Neural progenitor cell (in vitro differentiated cells): ENCODE data around the gene PDE6A. TPM values are rescaled to one million over a fixed set of nuclear protein-coding genes. Genes with fewer than 3 reads are reported as not detected.

Experiments
- DNase-seq: peaks from one replicate; pipeline ENCODE4 v3.0.0-alpha.2; 2016; ENCODE audit warnings: low spot score
- H2AFZ ChIP-seq: fragments of 200-600 bp; sonication (generic); replicated peaks from 2 replicates; pipeline ENCODE4 v1.6.1; 2016; ENCODE audit warnings: antibody characterized with exemption
- H3F3A ChIP-seq: fragments of 200-600 bp; sonication (generic); 2 replicates; pipeline ENCODE4 v1.6.1; 2016; ENCODE audit warnings: antibody characterized with exemption, low read depth
- H3K27ac ChIP-seq: fragments of 200-600 bp; sonication (generic); 2 replicates; pipeline ENCODE4 v1.5.1; 2016; ENCODE audit warnings: mild to moderate bottlenecking
- H3K27me3 ChIP-seq: fragments of 200-600 bp; sonication (generic); 2 replicates; pipeline ENCODE4 v1.6.1; 2016; ENCODE audit warnings: mild to moderate bottlenecking, moderate library complexity
- H3K36me3 ChIP-seq: fragments of 200-600 bp; sonication (generic); 2 replicates; pipeline ENCODE4 v1.5.1; 2016
- H3K4me1 ChIP-seq: fragments of 200-600 bp; sonication (generic); 2 replicates; pipeline ENCODE4 v1.6.1; 2016; ENCODE audit warnings: mixed run types
- H3K4me2 ChIP-seq: fragments of 200-600 bp; sonication (generic); 2 replicates; pipeline ENCODE4 v1.6.1; 2016
- H3K4me3 ChIP-seq: fragments of 200-600 bp; sonication (generic); 2 replicates; pipeline ENCODE4 v1.5.1; 2016
- H3K79me2 ChIP-seq: fragments of 200-600 bp; sonication (generic); 2 replicates; pipeline ENCODE4 v1.6.1; 2016; ENCODE audit warnings: low read depth
- H3K9ac ChIP-seq: fragments of 200-600 bp; sonication (generic); 2 replicates; pipeline ENCODE4 v1.6.1; 2016
- H3K9me3 ChIP-seq: fragments of 200-600 bp; sonication (generic); 2 replicates; pipeline ENCODE4 v1.5.1; 2016; ENCODE audit warnings: low read depth
- H4K20me1 ChIP-seq: fragments of 200-600 bp; sonication (generic); 2 replicates; pipeline ENCODE4 v1.6.1; 2016; ENCODE audit warnings: low read depth
- H3K27ac Mint-ChIP-seq: 3 replicates; pipeline ENCODE4 v1.8.0; 2021; ENCODE audit warnings: mixed read lengths
- H3K27me3 Mint-ChIP-seq: 2 replicates; pipeline ENCODE4 v1.8.0; 2022; ENCODE audit warnings: low read depth, mild to moderate bottlenecking, inconsistent platforms, moderate library complexity, mixed read lengths; ENCODE audit not compliant: insufficient read depth
- H3K36me3 Mint-ChIP-seq: 3 replicates; pipeline ENCODE4 v1.8.0; 2021; ENCODE audit warnings: mixed read lengths
- H3K4me1 Mint-ChIP-seq: 3 replicates; pipeline ENCODE4 v1.8.0; 2021; ENCODE audit warnings: mixed read lengths
- H3K4me3 Mint-ChIP-seq: 3 replicates; pipeline ENCODE4 v1.8.0; 2021; ENCODE audit warnings: mild to moderate bottlenecking, moderate library complexity, mixed read lengths
- H3K9me3 Mint-ChIP-seq: 3 replicates; pipeline ENCODE4 v1.8.0; 2020; ENCODE audit warnings: mixed read lengths
- CTCF ChIP-seq: fragments of 200-600 bp; sonication (generic); IDR thresholded peaks from 2 replicates; pipeline ENCODE4 v1.5.1; 2017; ENCODE audit warnings: antibody characterized with exemption, mild to moderate bottlenecking
- EZH2 ChIP-seq: fragments of 200-600 bp; sonication (generic); IDR thresholded peaks from 2 replicates; pipeline ENCODE4 v1.6.1; 2017; ENCODE audit warnings: antibody characterized with exemption, mild to moderate bottlenecking, moderate library complexity
- EZH2phosphoT487 ChIP-seq: fragments of 200-600 bp; sonication (generic); IDR thresholded peaks from 2 replicates; pipeline ENCODE4 v1.6.1; 2017; ENCODE audit warnings: antibody characterized with exemption
- total RNA-seq: library from RNA; depleted of rRNA; stranded (reverse); fragments of >200 nt; gene quantifications from 2 replicates; pipeline ENCODE4 v1.2.3, GENCODE V29; 2015; ENCODE audit warnings: low replicate concordance

The PDE6A gene
- total RNA-seq, 1 donor from 2014 or later, result not detected

- Histone ChIP-seq H3K27me3 (no peaks in the 10 kb centered on the region), H3K36me3 (no peaks in the 10 kb centered on the region), H3K9me3 (no peaks in the 10 kb centered on the region), H3K27ac (no peak overlapping the region), H3K9ac (no peak overlapping the region), H3F3A (no peaks in the 10 kb centered on the region), H3K4me1 (no peaks in the 10 kb centered on the region), H3K79me2 (no peaks in the 10 kb centered on the region), H2AFZ (no peak overlapping the region), H3K4me2 (no peak overlapping the region), H4K20me1 (no peaks in the 10 kb centered on the region), H3K4me3 (no peak overlapping the region)
- TF ChIP-seq CTCF (no peak), EZH2 (no peak), EZH2phosphoT487 (no peak)
- no peak overlapping the region for H3K4me3 Mint-ChIP-seq
- peaks cover 4% of the 10 kb centered on the region for H3K27me3 Mint-ChIP-seq
- no peak for DNase-seq
- no peaks in the 10 kb centered on the region for H3K9me3 Mint-ChIP-seq
- H3K27ac Mint-ChIP-seq, result no peak overlapping the region
- H3K36me3 Mint-ChIP-seq, result no peaks in the 10 kb centered on the region
- peaks cover 7% of the 10 kb centered on the region for H3K4me1 Mint-ChIP-seq
Measured at GRCh38 chr5:149888280-149888679, 56.3 kb downstream of the PDE6A start.

- Histone ChIP-seq H3K4me2 (no peak overlapping the region), H3K9me3 (no peaks in the 10 kb centered on the region), H3K4me3 (no peak overlapping the region), H3K4me1 (no peaks in the 10 kb centered on the region), H2AFZ (no peak overlapping the region), H3K27ac (no peak overlapping the region), H3K9ac (no peak overlapping the region), H4K20me1 (no peaks in the 10 kb centered on the region), H3K79me2 (no peaks in the 10 kb centered on the region), H3K36me3 (no peaks in the 10 kb centered on the region), H3F3A (no peaks in the 10 kb centered on the region), H3K27me3 (no peaks in the 10 kb centered on the region)
- Mint-ChIP-seq H3K27me3 (peaks cover 4% of the 10 kb centered on the region), H3K36me3 (no peaks in the 10 kb centered on the region), H3K4me3 (no peak overlapping the region), H3K9me3 (no peaks in the 10 kb centered on the region), H3K4me1 (peaks cover 7% of the 10 kb centered on the region), H3K27ac (peak overlapping the region; percentile 54)
- TF ChIP-seq EZH2phosphoT487 (no peak), EZH2 (no peak), CTCF (no peak)
- no peak for DNase-seq
Measured at GRCh38 chr5:149887622-149888183, 56.9 kb downstream of the PDE6A start.

- no peak overlapping the region for H3K4me3 Mint-ChIP-seq
- H3K36me3 Mint-ChIP-seq, result no peaks in the 10 kb centered on the region
- H4K20me1 ChIP-seq, result no peaks in the 10 kb centered on the region
- H3K9me3 ChIP-seq, result no peaks in the 10 kb centered on the region
- H3K27me3 ChIP-seq, result no peaks in the 10 kb centered on the region
- no peaks in the 10 kb centered on the region for H3K4me1 ChIP-seq
- no peak overlapping the region for H2AFZ ChIP-seq
- no peaks in the 10 kb centered on the region for H3F3A ChIP-seq
- H3K36me3 ChIP-seq, result no peaks in the 10 kb centered on the region
- H3K4me3 ChIP-seq, result no peak overlapping the region
- H3K27ac Mint-ChIP-seq, result no peak overlapping the region
- peaks cover 4% of the 10 kb centered on the region for H3K27me3 Mint-ChIP-seq
- H3K9ac ChIP-seq, result no peak overlapping the region
- no peaks in the 10 kb centered on the region for H3K79me2 ChIP-seq
- H3K9me3 Mint-ChIP-seq, result no peaks in the 10 kb centered on the region
- no peak for TF ChIP-seq EZH2phosphoT487
- no peak for TF ChIP-seq CTCF
- TF ChIP-seq EZH2, result no peak
- no peak overlapping the region for H3K27ac ChIP-seq
- no peak overlapping the region for H3K4me2 ChIP-seq
- peaks cover 7% of the 10 kb centered on the region for H3K4me1 Mint-ChIP-seq
- no peak for DNase-seq
Measured at GRCh38 chr5:149886692-149887470, 57.7 kb downstream of the PDE6A start.
